Measurements from ENCODE around the gene CDKAL1.

- no peak for TF ChIP-seq EZH2 (IDR thresholded peaks at IDR 0.05)
- no peak for TF ChIP-seq EZH2phosphoT487 (IDR thresholded peaks at IDR 0.05)
Measured at GRCh38 chr6:21082091-21082490, 547.8 kb downstream of the CDKAL1 start.

Measured in neural progenitor cell (in vitro differentiated cells).